Measurements from ENCODE around the gene FILIP1L.

GRCh38 chr3:100080573-100080972 lies 33.7 kb downstream of the FILIP1L start:
- TF ChIP-seq CTCF (conservative IDR thresholded peaks at IDR 0.05) (no peak), ZFX (IDR thresholded peaks at IDR 0.05) (no peak)
